Measurements from ENCODE around the gene ZPR1.
"Not testable (repeated sequence)": the region's sequence is repeated elsewhere in the genome, so short reads cannot be mapped to it uniquely, and the experiment has no call there.

ZPR1 gene

GRCh38 chr11:116825434-116825833 is 37.6 kb upstream of the ZPR1 start:
- DNase-seq (ENCODE audit: low read depth in 2 of 2, low spot score in 1 of 2) = no peak

GRCh38 chr11:116823031-116823843 is 35.4 kb upstream of the ZPR1 start, which contains the start of gene APOA4:
Gene APOA4 (minus strand): TSS chr11:116823304. CDS start chr11:116823191, 113 bp downstream.
- no peak for DNase-seq (ENCODE audit: low read depth in 2 of 2, low spot score in 1 of 2)

DNA sequence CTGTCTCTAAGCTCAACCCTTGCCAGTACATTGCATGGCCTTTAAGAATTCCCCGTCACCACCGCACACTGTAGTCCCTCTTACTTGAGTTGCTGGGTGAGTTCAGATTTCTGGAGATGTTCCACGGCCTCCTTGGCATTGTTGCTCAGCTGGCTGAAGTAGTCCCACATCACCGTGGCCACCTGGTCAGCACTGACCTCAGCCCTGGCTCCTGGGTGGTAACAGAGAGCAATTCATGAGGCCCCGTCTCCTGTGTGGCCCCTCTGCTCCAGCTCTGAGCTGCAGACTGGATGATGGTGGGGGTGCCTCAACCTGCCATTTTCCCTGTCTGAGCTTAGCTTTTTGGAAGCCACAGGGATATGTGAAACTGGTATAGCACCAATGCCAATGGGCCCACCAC is 34.8 kb upstream of the ZPR1 start:
- DNase-seq (ENCODE audit: low read depth in 2 of 2, low spot score in 1 of 2) = no peak

- no peak for DNase-seq (ENCODE audit: low read depth in 2 of 2, low spot score in 1 of 2)
Observed at GRCh38 chr11:116821050-116821918, 33.5 kb upstream of the ZPR1 start.

- no peak for DNase-seq (ENCODE audit: low read depth in 2 of 2, low spot score in 1 of 2)
Observed at GRCh38 chr11:116819049-116819448, 31.2 kb upstream of the ZPR1 start.

DNA sequence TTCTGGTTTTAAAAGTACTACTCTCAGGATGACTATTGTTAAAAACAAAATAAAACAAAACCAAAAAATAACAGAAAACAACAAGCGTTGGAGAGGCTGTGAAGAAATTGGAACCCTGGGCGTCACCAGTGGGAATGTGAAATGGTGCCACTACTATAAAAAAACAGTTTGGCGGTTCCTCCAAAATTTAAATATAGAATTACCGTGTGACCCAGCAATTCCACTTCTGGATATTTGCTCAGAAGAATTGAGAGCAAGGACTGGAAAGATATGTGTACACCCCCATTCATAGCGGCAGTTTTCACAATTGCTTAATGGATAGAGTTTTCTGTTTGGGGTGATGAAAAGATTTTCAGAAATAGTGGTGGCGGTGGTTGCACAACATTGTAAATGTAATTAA is 26.7 kb upstream of the ZPR1 start:
- no peak for DNase-seq (ENCODE audit: low read depth in 2 of 2, low spot score in 1 of 2)

DNA sequence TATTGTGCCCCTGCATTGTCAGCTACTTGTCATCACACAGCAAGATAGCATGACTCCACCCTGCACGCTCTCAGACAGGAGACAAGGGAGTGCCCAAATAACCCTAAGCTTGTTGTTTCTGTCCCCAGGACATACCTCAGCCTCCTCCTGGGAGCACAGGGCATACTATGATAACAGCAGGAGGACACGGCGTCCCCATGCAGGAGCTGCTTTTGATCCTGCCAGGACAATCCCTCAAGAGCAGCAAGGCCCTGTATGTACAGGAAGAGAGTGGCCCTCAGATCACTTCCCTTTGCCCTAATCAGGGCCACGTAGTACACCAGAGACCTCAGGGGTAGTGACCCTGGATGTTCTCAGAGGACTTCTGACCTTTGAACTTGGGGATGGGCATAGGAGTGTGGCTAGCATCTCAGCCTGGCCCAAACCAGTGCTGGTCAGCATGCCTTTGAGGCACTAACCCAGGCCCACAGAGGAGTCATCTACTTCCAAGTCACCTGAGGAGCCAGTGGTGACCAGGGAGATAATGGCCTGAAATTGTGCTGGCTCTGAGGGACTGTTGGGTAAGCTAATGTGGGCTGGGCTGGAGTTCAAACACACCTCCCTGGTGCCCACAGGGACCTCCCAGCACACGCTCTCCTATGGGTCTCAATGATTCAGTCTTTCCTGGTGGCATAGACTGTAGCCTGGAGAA is 26.1 kb upstream of the ZPR1 start:
- DNase-seq (ENCODE audit: low read depth in 2 of 2, low spot score in 1 of 2) = no peak

GRCh38 chr11:116813170-116813569 is 25.3 kb upstream of the ZPR1 start:
- DNase-seq (ENCODE audit: low read depth in 2 of 2, low spot score in 1 of 2) = no peak

DNA sequence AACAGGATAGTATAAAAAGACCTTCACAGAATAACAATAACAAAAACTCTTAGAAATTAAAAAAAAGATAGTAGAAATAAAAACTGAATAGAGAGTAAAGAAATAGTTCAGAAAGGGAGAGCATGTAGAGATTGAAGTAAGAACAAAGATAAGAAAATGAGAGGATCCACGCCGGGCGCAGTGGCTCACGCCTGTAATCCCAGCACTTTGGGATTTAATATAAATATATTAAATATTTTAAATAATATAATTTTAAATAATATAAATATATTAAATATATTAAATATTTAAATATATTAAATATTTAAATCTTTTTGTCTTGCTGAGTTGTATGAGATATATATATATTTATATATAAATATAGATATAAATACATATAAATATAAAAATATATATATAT is 24.3 kb upstream of the ZPR1 start:
- DNase-seq (ENCODE audit: low read depth in 2 of 2, low spot score in 1 of 2) = no peak

GRCh38 chr11:116811194-116811593 is 23.4 kb upstream of the ZPR1 start:
- no peak for DNase-seq (ENCODE audit: low read depth in 2 of 2, low spot score in 1 of 2)

DNA sequence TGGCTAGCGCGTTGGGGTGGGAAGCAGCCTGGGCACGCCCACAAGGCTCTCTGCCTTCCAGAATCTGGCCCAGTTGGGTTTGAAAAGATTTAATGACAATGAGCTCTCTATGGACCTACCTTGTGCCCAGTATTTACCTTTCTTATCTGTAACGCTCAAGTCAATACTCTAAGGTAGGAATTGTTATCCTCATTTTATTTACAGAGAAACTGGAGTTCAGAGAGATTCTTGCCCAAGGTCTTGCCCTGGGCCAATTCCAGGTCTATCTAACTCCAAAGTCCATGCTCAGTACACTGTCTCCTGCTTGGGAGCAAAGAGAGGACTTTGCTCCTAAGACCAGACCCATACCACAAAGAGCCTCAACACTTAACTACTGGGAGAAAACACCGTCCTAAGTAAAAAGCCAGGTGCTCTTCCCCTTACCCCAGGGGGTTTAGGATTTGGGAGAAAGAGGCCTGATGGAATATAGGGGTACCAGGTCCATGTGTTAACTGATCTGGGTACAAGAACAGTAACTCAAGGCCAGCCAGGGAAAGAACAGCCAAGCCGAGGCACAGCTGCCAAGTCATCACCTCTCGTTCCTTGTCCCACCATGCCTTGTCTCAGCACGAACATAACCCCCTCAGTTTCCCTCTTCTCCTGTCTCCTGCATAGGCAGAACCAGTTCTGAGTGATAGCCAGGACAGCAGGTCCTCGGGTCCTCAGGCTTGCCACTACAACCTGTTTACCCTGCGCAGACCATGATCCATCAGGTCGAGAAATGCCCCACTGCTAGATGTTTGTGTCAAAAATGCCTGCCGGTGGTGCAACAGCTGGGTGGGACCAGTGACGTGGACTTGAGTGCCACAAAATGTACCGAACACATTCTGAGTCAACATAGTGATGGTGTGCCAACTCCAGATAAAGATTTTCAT is 20.7 kb upstream of the ZPR1 start:
- no peak for DNase-seq (ENCODE audit: low read depth in 2 of 2, low spot score in 1 of 2)

DNA sequence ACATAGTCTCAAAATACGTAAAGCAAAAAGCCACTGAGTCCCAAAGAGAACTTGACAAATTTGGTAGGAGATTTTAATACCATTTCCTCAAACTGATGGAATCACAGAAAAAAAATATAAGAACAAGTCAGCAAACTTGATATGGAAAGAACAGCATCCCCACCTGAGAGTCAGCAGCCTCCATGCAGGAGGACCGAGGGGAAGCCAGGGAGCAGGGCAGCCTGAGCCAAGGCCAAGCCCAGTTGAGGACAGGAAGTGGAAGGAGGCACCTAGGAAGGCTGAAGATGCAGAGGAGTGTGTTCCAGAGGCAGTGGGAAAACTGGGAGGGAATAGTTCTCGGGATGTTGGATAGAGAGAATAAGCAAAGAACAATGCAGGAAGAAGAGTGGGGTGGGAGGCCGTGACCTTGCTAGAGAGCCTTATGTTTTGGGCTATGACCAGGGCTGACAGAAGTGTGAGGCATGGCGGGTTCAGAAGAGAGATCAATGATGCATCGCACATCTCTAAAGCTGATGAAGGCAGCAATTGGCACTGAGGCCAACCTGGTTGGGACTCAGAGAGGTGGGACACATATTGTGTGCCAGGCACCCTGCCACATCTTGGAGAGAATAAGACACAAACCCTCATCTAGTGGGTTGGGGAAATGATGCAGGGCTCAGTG is 19.9 kb upstream of the ZPR1 start:
- no peak for DNase-seq (ENCODE audit: low read depth in 2 of 2, low spot score in 1 of 2)

DNA sequence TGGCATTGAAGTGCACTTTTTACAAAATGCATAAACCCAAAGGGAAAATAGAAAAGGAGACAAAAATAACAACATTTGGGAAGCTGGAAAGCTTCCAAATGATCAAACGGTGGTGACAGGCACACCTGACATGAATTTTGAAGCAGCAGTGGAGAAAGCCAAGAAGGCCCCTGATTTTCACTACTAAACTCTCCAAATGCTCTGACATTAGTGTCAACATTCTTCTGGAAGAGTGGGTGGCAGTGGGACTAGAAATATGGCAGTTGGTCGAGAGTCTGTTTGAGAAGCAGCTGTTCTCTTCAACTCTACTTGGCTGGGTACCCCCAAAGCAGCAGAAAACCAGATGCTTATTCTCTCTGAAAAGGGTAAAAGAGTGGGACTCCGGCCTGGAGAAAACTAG is 16.2 kb upstream of the ZPR1 start:
- no peak for DNase-seq (ENCODE audit: low read depth in 2 of 2, low spot score in 1 of 2)

GRCh38 chr11:116801662-116802061 is 13.8 kb upstream of the ZPR1 start:
- not testable (repeated sequence) for DNase-seq (ENCODE audit: low read depth in 2 of 2, low spot score in 1 of 2)

- no peak for DNase-seq (ENCODE audit: low read depth in 2 of 2, low spot score in 1 of 2)
Observed at GRCh38 chr11:116800610-116801009, 12.8 kb upstream of the ZPR1 start.

DNA sequence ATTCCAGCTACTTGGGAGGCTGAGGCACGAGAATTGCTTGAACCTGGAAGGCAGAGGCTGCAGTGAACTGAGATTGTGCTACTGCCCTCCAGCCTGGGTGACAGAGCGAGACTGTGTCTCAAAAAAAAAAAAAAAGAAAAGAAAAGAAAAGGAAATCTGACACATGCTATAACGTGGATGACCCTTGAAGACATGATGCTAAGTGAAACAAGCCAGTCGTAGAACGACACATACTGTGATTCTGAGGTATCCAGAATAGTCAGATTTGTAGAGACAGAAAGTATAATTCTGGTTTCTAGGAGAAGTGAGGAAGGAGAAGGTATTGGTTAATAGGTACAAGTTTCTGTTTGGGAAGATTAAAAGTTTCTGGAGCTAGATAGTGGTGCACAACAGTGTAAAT is 10.5 kb upstream of the ZPR1 start:
- DNase-seq (ENCODE audit: low read depth in 2 of 2, low spot score in 1 of 2) = no peak

GRCh38 chr11:116797816-116798215 is 10.0 kb upstream of the ZPR1 start:
- DNase-seq (ENCODE audit: low read depth in 2 of 2, low spot score in 1 of 2) = no peak

GRCh38 chr11:116796548-116796947 is 8.7 kb upstream of the ZPR1 start:
- DNase-seq (ENCODE audit: low read depth in 2 of 2, low spot score in 1 of 2) = no peak

- DNase-seq (ENCODE audit: low read depth in 2 of 2, low spot score in 1 of 2) = no peak
Observed at GRCh38 chr11:116794851-116795250, 7.0 kb upstream of the ZPR1 start.

DNA sequence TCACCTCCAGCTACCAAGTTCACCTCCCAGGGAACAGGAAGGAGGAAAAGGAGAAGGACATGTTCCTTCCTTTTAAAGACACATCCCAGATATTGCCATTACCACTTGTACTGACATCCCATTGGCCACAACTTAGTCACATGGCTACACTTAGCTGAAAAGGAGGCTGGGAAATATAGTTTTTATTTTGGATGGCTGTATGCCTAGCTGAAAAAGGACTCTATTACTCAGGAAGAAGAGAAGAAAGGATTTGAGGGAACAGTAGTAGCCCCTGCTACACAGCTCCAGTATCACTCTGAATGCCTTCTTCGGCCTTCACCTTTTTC is 5.9 kb upstream of the ZPR1 start:
- no peak for DNase-seq (ENCODE audit: low read depth in 2 of 2, low spot score in 1 of 2)
